DMS79 treated with DMSO at 0.1 percent for 48 hours (cell line): ENCODE data around the gene SMIM11.
"Not testable (repeated sequence)": the region's sequence is repeated elsewhere in the genome, so short reads cannot be mapped to it uniquely, and the experiment has no call there.

Experiments
- DNase-seq: peaks from one replicate; lab custom pipeline; 2025; lab: John Stamatoyannopoulos, UW

SMIM11 gene

GRCh38 chr21:34423805-34424204 is 48.5 kb downstream of the SMIM11 start, which contains the start of gene SMIM34:
TSS of gene SMIM34 (minus strand) at chr21:34423951. CDS start at chr21:34423839, 112 bp downstream.
- DNase-seq: not testable (repeated sequence)

- DNase-seq: not testable (repeated sequence)
Measured at GRCh38 chr21:34427339-34427738, 52.0 kb downstream of the SMIM11 start.

- DNase-seq: not testable (repeated sequence)
Measured at GRCh38 chr21:34428441-34428840, 53.1 kb downstream of the SMIM11 start.

- not testable (repeated sequence) for DNase-seq
Measured at GRCh38 chr21:34429710-34430109, 54.4 kb downstream of the SMIM11 start.
